Type B pancreatic cell (in vitro differentiated cells): ENCODE measurements around the gene ZNF778. TPM values are rescaled to one million over a fixed set of nuclear protein-coding genes. Genes with fewer than 3 reads are reported as not detected.

Experiments
- DNase-seq: peaks from one replicate; pipeline ENCODE4 v3.0.0; 2021; ENCODE audit warnings: mixed read lengths; ENCODE audit not compliant: unreplicated experiment; ENCODE audit errors: extremely low spot score
- H3K27ac Mint-ChIP-seq: 2 replicates; pipeline ENCODE4 v1.8.0; 2021; ENCODE audit warnings: mild to moderate bottlenecking, mixed read lengths
- H3K27me3 Mint-ChIP-seq: 2 replicates; pipeline ENCODE4 v1.8.0; 2021; ENCODE audit warnings: mixed read lengths
- H3K36me3 Mint-ChIP-seq: 2 replicates; pipeline ENCODE4 v1.8.0; 2021; ENCODE audit warnings: mixed read lengths
- H3K4me1 Mint-ChIP-seq: one replicate; pipeline ENCODE4 v1.8.0; 2021; ENCODE audit warnings: mixed read lengths; ENCODE audit not compliant: unreplicated experiment
- H3K4me3 Mint-ChIP-seq: 2 replicates; pipeline ENCODE4 v1.8.0; 2021; ENCODE audit warnings: mild to moderate bottlenecking, mixed read lengths
- H3K9me3 Mint-ChIP-seq: 2 replicates; pipeline ENCODE4 v1.8.0; 2021; ENCODE audit warnings: mixed read lengths
- total RNA-seq: library from RNA; stranded (reverse); gene quantifications from 2 replicates; pipeline ENCODE4 v1.2.1, GENCODE V29; 2021; ENCODE audit warnings: low replicate concordance
- TF ChIP-seq, protein P1 (sequence below): fragments of 200-600 bp; sonication (generic); conservative IDR thresholded peaks from 2 replicates; pipeline ENCODE4 v1.5.0; 2021; ENCODE audit warnings: antibody characterized with exemption, mild to moderate bottlenecking

The ZNF778 gene
- total RNA-seq, 1 donor from 2014 or later, result 14.4 TPM

DNA sequence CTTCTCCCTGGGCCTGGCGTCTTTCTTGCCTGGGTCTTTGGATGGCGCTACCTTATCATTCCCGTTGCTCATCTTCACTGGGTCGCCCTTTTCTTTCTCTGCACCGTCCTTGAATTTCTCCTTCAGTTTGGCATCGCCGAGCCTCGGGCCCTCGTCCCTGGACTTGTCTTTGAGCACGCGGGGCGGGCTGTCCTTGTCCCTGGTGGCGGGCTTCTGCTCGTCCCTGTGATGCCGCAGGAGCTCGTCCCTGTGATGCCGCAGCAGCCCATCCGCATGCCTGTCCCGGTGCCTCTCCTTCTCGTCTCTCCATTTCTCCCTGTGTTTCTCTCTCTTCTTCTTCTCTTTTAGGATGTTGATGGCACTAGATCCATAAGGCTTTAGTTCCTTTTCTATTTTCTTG is 64.3 kb downstream of the ZNF778 start:
- H3K4me1 Mint-ChIP-seq, result no peaks in the 10 kb centered on the region
- no peak for DNase-seq
- TF ChIP-seq, protein P1, sequence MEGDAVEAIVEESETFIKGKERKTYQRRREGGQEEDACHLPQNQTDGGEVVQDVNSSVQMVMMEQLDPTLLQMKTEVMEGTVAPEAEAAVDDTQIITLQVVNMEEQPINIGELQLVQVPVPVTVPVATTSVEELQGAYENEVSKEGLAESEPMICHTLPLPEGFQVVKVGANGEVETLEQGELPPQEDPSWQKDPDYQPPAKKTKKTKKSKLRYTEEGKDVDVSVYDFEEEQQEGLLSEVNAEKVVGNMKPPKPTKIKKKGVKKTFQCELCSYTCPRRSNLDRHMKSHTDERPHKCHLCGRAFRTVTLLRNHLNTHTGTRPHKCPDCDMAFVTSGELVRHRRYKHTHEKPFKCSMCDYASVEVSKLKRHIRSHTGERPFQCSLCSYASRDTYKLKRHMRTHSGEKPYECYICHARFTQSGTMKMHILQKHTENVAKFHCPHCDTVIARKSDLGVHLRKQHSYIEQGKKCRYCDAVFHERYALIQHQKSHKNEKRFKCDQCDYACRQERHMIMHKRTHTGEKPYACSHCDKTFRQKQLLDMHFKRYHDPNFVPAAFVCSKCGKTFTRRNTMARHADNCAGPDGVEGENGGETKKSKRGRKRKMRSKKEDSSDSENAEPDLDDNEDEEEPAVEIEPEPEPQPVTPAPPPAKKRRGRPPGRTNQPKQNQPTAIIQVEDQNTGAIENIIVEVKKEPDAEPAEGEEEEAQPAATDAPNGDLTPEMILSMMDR, result no peak
- no peaks in the 10 kb centered on the region for H3K27me3 Mint-ChIP-seq
- H3K27ac Mint-ChIP-seq, result no peak overlapping the region
- H3K9me3 Mint-ChIP-seq, result no peaks in the 10 kb centered on the region
- H3K4me3 Mint-ChIP-seq, result no peak overlapping the region
- no peaks in the 10 kb centered on the region for H3K36me3 Mint-ChIP-seq

DNA sequence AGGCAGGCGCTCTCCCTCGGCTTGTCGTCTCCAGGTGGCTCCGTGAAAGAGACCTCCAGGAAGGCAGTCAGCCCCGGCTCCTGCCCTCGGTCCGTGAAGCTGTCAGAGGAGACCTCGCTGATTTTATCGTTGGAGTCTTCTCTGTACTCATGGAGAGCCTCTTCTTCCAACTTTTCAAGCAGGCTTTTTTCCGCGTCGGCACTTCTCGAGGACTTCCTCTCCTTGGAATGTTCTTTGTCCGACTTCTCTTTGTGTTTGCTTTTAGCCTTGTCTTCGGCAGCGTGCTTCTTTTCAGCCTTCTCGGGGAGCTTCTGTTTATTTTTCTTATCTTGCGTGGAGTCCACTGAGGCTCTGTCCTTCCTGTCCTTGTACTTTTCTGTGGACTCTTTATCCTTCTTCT is 65.0 kb downstream of the ZNF778 start:
- H3K4me3 Mint-ChIP-seq, result no peak overlapping the region
- H3K36me3 Mint-ChIP-seq, result peaks cover 2% of the 10 kb centered on the region
- DNase-seq, result no peak
- H3K4me1 Mint-ChIP-seq, result no peaks in the 10 kb centered on the region
- no peak overlapping the region for H3K27ac Mint-ChIP-seq
- TF ChIP-seq, protein P1, result no peak
- H3K27me3 Mint-ChIP-seq, result no peaks in the 10 kb centered on the region
- H3K9me3 Mint-ChIP-seq, result no peaks in the 10 kb centered on the region

DNA sequence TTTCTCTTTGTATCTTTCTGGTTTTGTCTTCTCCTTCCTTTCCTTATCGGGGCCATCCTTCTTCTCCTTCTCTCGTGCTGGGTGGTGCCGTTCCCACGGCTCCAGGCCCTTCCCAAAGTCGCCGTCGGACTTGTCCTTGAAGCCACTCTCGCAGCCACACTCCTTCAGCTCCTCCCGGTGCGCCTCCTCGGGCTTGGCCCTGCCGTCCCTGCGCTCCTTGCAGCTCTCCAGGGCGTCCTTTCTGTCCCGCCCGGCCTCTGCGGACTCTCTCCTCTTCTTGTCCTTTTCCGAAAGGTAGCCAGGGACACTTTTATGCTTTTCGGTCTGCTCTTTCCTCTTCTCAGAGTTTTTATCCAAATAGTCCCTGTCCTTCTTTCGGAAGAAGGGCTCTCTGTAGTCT is 65.9 kb downstream of the ZNF778 start:
- Mint-ChIP-seq H3K27ac (no peak overlapping the region), H3K4me1 (no peaks in the 10 kb centered on the region), H3K27me3 (no peaks in the 10 kb centered on the region), H3K9me3 (no peaks in the 10 kb centered on the region), H3K4me3 (no peak overlapping the region), H3K36me3 (peaks cover 10% of the 10 kb centered on the region)
- DNase-seq, result no peak
- TF ChIP-seq, protein P1, result no peak

DNA sequence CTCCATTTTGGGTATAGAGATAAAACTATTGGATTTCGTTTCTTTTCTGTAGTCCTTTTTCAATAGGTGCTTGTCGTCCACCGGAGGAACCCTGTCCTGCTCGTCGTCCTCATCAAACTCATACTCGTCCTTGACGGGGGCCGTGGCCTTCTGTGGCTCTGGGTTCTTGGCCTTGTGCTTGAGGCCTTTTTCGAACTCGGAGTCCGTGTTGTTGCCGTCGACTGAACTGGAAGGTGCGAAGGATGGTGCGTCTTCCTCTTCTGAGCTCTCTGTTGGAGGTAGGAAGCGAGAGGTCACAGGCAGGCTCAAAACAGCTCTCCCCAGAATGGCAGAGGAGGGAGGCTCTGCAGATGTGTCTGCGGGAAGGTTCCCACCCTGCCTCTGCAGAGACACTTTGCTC is 67.9 kb downstream of the ZNF778 start:
- H3K4me3 Mint-ChIP-seq, result no peak overlapping the region
- no peaks in the 10 kb centered on the region for H3K9me3 Mint-ChIP-seq

DNA sequence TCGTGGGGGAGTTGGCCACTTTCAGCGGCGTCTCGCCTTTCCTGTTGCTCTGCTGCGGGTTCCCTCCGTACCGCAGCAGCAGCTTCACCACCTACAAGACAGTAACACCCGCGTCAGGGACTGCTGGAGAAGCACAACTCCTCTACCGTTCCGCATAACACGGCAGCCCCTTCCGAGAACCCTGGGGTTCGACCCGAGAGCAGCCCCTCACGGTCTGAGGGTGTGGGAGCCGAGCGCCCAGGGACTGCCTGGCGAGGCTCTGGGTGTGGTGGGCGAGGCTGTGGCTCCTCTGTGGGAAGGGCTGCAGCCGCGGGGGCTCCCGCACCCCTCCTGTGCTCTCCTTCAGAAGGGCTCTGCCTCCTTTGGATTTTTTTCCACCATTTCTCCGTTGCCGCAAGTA is 68.6 kb downstream of the ZNF778 start:
- TF ChIP-seq, protein P1, result no peak
- Mint-ChIP-seq H3K4me1 (peaks cover 5% of the 10 kb centered on the region), H3K27me3 (no peaks in the 10 kb centered on the region), H3K36me3 (peaks cover 15% of the 10 kb centered on the region), H3K9me3 (no peaks in the 10 kb centered on the region), H3K27ac (no peak overlapping the region), H3K4me3 (no peak overlapping the region)
- DNase-seq, result no peak

More for the DNA sequence above, 67.9 kb downstream of the ZNF778 start:
- H3K27me3 Mint-ChIP-seq, result no peaks in the 10 kb centered on the region
- peaks cover 5% of the 10 kb centered on the region for H3K4me1 Mint-ChIP-seq
- TF ChIP-seq, protein P1, result no peak
- H3K36me3 Mint-ChIP-seq, result peaks cover 15% of the 10 kb centered on the region
- DNase-seq, result no peak
- H3K27ac Mint-ChIP-seq, result no peak overlapping the region

Other genes starting within 250 kb of the ZNF778 start
- gene CBFA2T3, start 240.5 kb upstream of the ZNF778 start, total RNA-seq, result 8.9 and 9.4 TPM in 2 replicates
- 23.6 and 29.0 TPM in 2 replicates for gene ACSF3, start 123.9 kb upstream of the ZNF778 start, total RNA-seq
- gene CDH15, start 46.0 kb upstream of the ZNF778 start, total RNA-seq, result 5.0 TPM in 1 of 2 replicates, not detected in the other
- gene SLC22A31, start 17.2 kb upstream of the ZNF778 start, total RNA-seq, result 2.9 and 5.3 TPM in 2 replicates